ENCODE data around the gene NUPR1. TPM values are rescaled to one million over a fixed set of nuclear protein-coding genes. Genes with fewer than 3 reads are reported as not detected.

The NUPR1 gene
- total and polyA plus RNA-seq, 12 donors: 16.7 to 74.4 (median 33.1) TPM

- peak overlapping the region in 9 of 10 donors; percentile 39 to 67 (median 55) for H3K4me3 ChIP-seq
- peaks cover 3 to 66% (median 27%) of the 10 kb centered on the region in 9 donors for H3K4me1 ChIP-seq
- 85 to 88% methylated on average over 6 of the region's 6 CpGs for WGBS, 2 donors
- ATAC-seq (no peak), DNase-seq (no peak)
- H3K36me3 ChIP-seq: peaks cover 0 to 33% (median 0%) of the 10 kb centered on the region in 9 donors
- intact Hi-C loops (cut with DNase I): loop anchor here in 4 of 10 donors (5.0 kb wide), 3 partner anchors 40 to 80 kb away; partner anchors contain the start of genes APOBR (in 2 of the 4) and CLN3 (in 2 of the 4)
- peak overlapping the region in 3 of 10 donors; percentile 13 to 96 (median 90) for H3K27ac ChIP-seq
- TF ChIP-seq CTCF (IDR thresholded peaks at IDR 0.05): no peak
- no peaks in the 10 kb centered on the region for H3K27me3 ChIP-seq
- H3K9me3 ChIP-seq: peaks cover 0 to 5% (median 0%) of the 10 kb centered on the region in 11 donors
Measured at GRCh38 chr16:28537076-28537475, 1.7 kb downstream of the NUPR1 start.

DNA sequence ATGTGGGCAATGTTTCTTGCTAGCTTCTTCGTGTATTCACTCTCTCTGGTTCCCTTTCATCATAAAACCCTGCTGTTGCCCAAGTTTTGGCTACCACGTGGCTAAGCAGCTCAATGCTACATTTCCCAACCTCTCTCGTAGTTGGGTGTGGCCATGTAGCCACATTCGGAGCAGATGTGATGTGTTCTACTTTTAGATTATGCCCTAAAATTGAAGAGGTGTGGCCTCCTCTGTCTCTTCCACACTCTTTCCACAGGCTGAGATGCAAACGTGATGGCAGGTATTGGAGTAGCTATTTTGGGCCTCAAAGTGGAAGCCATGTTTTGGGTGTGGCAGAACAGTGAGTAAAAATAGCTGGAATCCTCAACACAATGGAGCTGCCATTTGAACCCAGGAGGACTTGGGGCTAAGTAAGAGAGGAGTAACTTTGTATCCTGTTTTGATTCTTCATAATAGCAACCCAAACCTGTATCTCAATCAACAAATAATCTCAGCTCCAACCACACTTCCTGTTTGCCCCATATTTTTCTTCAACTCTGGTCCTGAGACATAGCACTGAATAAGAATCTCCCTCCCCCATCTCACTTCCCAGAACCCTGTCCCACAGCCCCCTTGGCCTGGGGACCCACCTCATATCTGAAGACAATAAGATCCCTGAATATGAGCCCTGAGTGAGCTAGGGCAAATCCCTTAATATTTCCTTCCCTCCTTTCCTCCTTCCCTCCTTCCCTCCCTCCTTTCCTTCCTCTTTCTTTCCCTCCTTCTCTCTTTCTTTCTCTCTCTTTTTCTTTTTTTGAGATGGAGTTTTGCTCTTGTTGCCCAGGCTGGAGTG, 4.0 kb downstream of the NUPR1 start:
- ATAC-seq: peak in 1 of 8 donors; percentile 25
- WGBS, 2 donors: 65 to 71% methylated on average over 5 of the region's 5 CpGs
- Histone ChIP-seq H3K4me3 (no peak overlapping the region), H3K27me3 (no peaks in the 10 kb centered on the region), H3K36me3 (peaks cover 0 to 33% (median 0%) of the 10 kb centered on the region in 9 donors), H3K4me1 (peaks cover 3 to 71% (median 27%) of the 10 kb centered on the region in 9 donors), H3K27ac (peak overlapping the region in 2 of 10 donors; percentile 50 to 75), H3K9me3 (peaks cover 0 to 5% (median 0%) of the 10 kb centered on the region in 11 donors)
- no peak for TF ChIP-seq CTCF (IDR thresholded peaks at IDR 0.05)
- intact Hi-C loops (cut with DNase I): loop anchor here in 4 of 10 donors (5.0 kb wide), 3 partner anchors 37 to 83 kb away; partner anchors contain the start of genes APOBR (in 2 of the 4) and CLN3 (in 2 of the 4)
- no peak for DNase-seq

GRCh38 chr16:28532940-28533647, 5.7 kb downstream of the NUPR1 start:
- DNase-seq (no peak), ATAC-seq (no peak)
- H3K4me1 ChIP-seq: peaks cover 0 to 60% (median 21%) of the 10 kb centered on the region in 9 donors
- TF ChIP-seq CTCF (IDR thresholded peaks at IDR 0.05): no peak
- H3K9me3 ChIP-seq: peaks cover 0 to 5% (median 0%) of the 10 kb centered on the region in 11 donors
- peaks cover 0 to 33% (median 0%) of the 10 kb centered on the region in 9 donors for H3K36me3 ChIP-seq
- no peaks in the 10 kb centered on the region for H3K27me3 ChIP-seq
- peak overlapping the region in 8 of 10 donors; percentile 23 to 60 (median 39) for H3K27ac ChIP-seq
- intact Hi-C loops (cut with DNase I): no loop called here
- 88 to 93% methylated on average over 5 of the region's 5 CpGs for WGBS, 2 donors
- H3K4me3 ChIP-seq: no peak overlapping the region
